ENCODE measurements around the gene UBD. TPM values are rescaled to one million over a fixed set of nuclear protein-coding genes. Genes with fewer than 3 reads are reported as not detected.

UBD gene
- total and polyA plus RNA-seq, 10 of the 15 experiments (the other 5 are each of a cell fraction or from before 2014, with no cell fraction given): 23.4 to 101 (median 35.7) TPM

- H3K27me3 ChIP-seq (replicated peaks in 1 of 2; ENCODE audit: control insufficient read depth in 2 of 2, insufficient read depth in 2 of 2, low read length in 1 of 2): peaks cover 1 to 5% of the 10 kb centered on the region in 2 experiments; a peak in 1 of 4 replicates
- ATAC-seq (no peak), FAIRE-seq (no peak), DNase-seq (ENCODE audit: low read depth, low spot score) (no peak)
- H4K20me1 ChIP-seq (ENCODE audit: control insufficient read depth, insufficient read depth): no peaks in the 10 kb centered on the region
- intact Hi-C loops (cut with micrococcal nuclease; ENCODE audit: unreplicated experiment): no loop called here
- in situ Hi-C loops (cut with MboI): no loop called here
- no peak overlapping the region for H2AFZ ChIP-seq (ENCODE audit: control insufficient read depth, low read depth, low read length)
- H3K9me3 ChIP-seq (replicated peaks; ENCODE audit: control insufficient read depth, insufficient read depth, low read length): no peaks in the 10 kb centered on the region; the same call in 2 of the 3 replicates
- no peak overlapping the region for H3K9ac ChIP-seq (ENCODE audit: control insufficient read depth, insufficient read depth, low read length)
- H3K27ac ChIP-seq (ENCODE audit: control insufficient read depth, insufficient read depth): no peak overlapping the region
- ChIA-PET RAD21 (ENCODE audit: unreplicated experiment) (interaction anchor here (0.6 to 1.0 kb wide), 2 partner anchors 8 to 50 kb away, joined by 3 read pairs; a partner anchor contains a TSS), POLR2A (no interaction called here), SMC1A (ENCODE audit: uncharacterized antibody, unreplicated experiment) (interaction anchor here (0.9 to 1.3 kb wide), 2 partner anchors 9 to 12 kb away, joined by 3 read pairs; no protein-coding TSS in a partner anchor), CTCF (interaction anchor here (0.6 to 1.6 kb wide), 7 partner anchors 12 to 384 kb away, joined by 3 to 4 read pairs (median 3); partner anchors contain the start of gene OR2H2)
- H3K4me3 ChIP-seq: 0 out of 2 replicates have a peak overlapping the region, but pooled peaks have one; percentile 30
- H3K36me3 ChIP-seq (ENCODE audit: control insufficient read depth in 2 of 2, insufficient read depth in 2 of 2, low read length in 1 of 2): no peaks in the 10 kb centered on the region
- no peak overlapping the region for H3K4me2 ChIP-seq (ENCODE audit: control insufficient read depth, insufficient read depth)
- no TSS peak for BruUV-seq (replicated peaks)
- H3K4me1 ChIP-seq (ENCODE audit: control insufficient read depth, insufficient read depth, low read length): 0 out of 2 replicates have a peak, but pooled peaks cover 2% of the 10 kb centered on the region
- TF ChIP-seq ZZZ3 (IDR thresholded peaks at IDR 0.05; ENCODE audit: control insufficient read depth, insufficient read length, low read depth): no peak
- 0 out of 2 replicates have a peak, but pooled peaks have one; percentile 13 for TF ChIP-seq POLR2AphosphoS5 (IDR thresholded peaks at IDR 0.05; ENCODE audit: low read length)
- TF ChIP-seq RELA (IDR thresholded peaks at IDR 0.05; ENCODE audit: borderline replicate concordance, partially characterized antibody): no peak
- peak; percentile 88 for TF ChIP-seq YY1 (IDR thresholded peaks at IDR 0.05; ENCODE audit: low read depth, low read length)
- no peak for TF ChIP-seq CBFB (IDR thresholded peaks at IDR 0.05; ENCODE audit: low read depth)
- no peak for TF ChIP-seq SP1 (IDR thresholded peaks at IDR 0.05; ENCODE audit: low read depth, low read length)
- TF ChIP-seq MLLT1 (IDR thresholded peaks at IDR 0.05): peak; percentile 90
- no peak for TF ChIP-seq BHLHE40 (IDR thresholded peaks at IDR 0.05; ENCODE audit: borderline replicate concordance in 1 of 2, low read depth in 2 of 2, low read length in 1 of 2)
- no peak for TF ChIP-seq ELK1 (IDR thresholded peaks at IDR 0.05; ENCODE audit: low read depth, low read length)
- no peak for TF ChIP-seq PBX3 (IDR thresholded peaks at IDR 0.05; ENCODE audit: insufficient replicate concordance, low read depth, low read length)
- no peaks in the 10 kb centered on the region for H3K79me2 ChIP-seq (ENCODE audit: control insufficient read depth, insufficient read depth, low read length)
- WGBS (ENCODE audit: insufficient coverage, insufficient replicate concordance, low lambda C conversion rate, missing lambda C conversion rate): 50% methylated on average over 22 of the region's 22 CpGs
Observed at GRCh38 chr6:29558439-29559079, 973 bp downstream of the UBD start.

Data from GM12878 (cell line).